Spinal cord (tissue), 10 donors: ENCODE data around the gene ATP6AP1. TPM values are rescaled to one million over a fixed set of nuclear protein-coding genes. Genes with fewer than 3 reads are reported as not detected.

Experiments used
- DNase-seq, 6 donors: peaks; one replicate each; pipeline versions ENCODE4 v3.0.0 to v3.0.0-alpha.2; 2013 to 2015; ENCODE audit warnings: low spot score in 6 of 6, low read depth in 4 of 6
- H3K27ac ChIP-seq: one replicate; pipeline ENCODE4 v1.5.1; 2013; ENCODE audit warnings: low read depth, low read length, control low read depth
- H3K27me3 ChIP-seq: one replicate; pipeline ENCODE4 v1.6.1; 2013; ENCODE audit warnings: low read length; ENCODE audit not compliant: control insufficient read depth, insufficient read depth
- H3K36me3 ChIP-seq: one replicate; pipeline ENCODE4 v1.6.1; 2013; ENCODE audit warnings: low read length; ENCODE audit not compliant: control insufficient read depth, insufficient read depth
- H3K4me1 ChIP-seq: one replicate; pipeline ENCODE4 v1.6.1; 2013; ENCODE audit warnings: low read length; ENCODE audit not compliant: control insufficient read depth, insufficient read depth
- H3K4me3 ChIP-seq: one replicate; pipeline ENCODE4 v1.5.1; 2013; ENCODE audit warnings: low read depth, low read length, control low read depth
- H3K9me3 ChIP-seq: one replicate; pipeline ENCODE4 v1.6.1; 2013; ENCODE audit warnings: low read length; ENCODE audit not compliant: control insufficient read depth, insufficient read depth
- WGBS: methylation state at CpG from one replicate; pipeline ENCODE4 v1.1.5; 2013; ENCODE audit warnings: missing lambda C conversion rate; ENCODE audit not compliant: insufficient coverage; 5-methylcytosine and 5-hydroxymethylcytosine counted together
- polyA plus RNA-seq, 2 donors: library from polyadenylated mRNA; unstranded; fragments of 120-200 nt; gene quantifications; one replicate each; pipeline ENCODE4 v1.2.1, GENCODE V29; 2013; ENCODE audit not compliant: insufficient read length in 2 of 2
- total RNA-seq, 2 donors: library from RNA; depleted of rRNA in 1 of 2; stranded (reverse); fragments of 120-200 nt in 1 of 2; fragments of >200 nt in 1 of 2; gene quantifications; one replicate each; pipeline versions ENCODE4 v1.2.3 to v1.2.4, GENCODE V29; 2013 to 2014
- donor health status: healthy.

Gene ATP6AP1
- total and polyA plus RNA-seq, 4 donors = 62.8 to 208 (median 141) TPM

DNA sequence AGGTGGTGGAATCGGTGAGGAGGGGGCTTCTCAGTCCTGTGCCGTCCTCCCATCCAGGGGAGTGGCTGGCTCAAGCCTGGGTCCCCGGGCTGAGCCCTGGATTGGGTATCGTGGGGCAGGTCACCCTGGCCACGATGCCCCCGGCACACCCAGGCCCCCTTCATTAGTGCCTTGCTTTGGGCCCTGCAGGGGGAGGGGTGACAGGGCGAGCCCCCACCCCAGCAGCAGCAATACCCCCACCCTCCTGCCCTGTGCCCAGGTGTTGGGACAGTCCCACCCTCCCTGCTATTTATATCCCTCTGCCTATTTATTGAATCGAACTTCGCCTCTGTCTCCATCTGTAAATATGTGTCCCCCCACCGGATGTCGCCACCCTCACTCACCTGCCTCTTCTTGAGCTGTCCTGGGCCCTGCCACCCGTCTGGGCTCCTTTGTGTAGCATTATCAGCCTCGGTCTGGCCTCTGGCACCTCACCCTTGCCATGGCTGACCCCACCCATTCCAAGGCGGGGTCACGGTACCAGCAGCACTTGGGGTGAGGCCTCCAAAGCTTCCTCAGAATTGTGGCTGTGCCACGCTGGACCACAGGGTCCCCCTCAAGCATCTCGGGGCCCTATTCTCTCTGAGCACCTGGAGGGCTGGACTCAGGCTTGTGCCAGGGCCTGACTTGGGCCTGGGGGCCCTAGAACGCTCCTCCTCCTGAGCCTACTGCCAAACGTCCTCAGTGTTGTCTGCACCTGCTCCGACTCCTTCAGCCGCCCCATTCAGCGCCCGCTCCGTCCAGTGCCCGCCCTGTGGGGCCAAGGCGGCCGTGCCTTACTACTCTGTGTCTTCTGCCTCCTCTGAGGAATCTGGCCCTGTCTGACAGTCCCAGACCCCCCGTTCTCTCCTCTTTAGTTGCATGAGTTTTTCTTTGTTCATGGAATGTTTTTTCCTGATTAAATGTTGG lies 44.5 kb downstream of the ATP6AP1 start:
- no peaks in the 10 kb centered on the region for H3K9me3 ChIP-seq
- H3K27me3 ChIP-seq = no peaks in the 10 kb centered on the region
- 79% methylated on average over 24 of the region's 28 CpGs for WGBS
- no peak for DNase-seq
- peaks cover 8% of the 10 kb centered on the region for H3K4me1 ChIP-seq
- no peak overlapping the region for H3K4me3 ChIP-seq
- no peak overlapping the region for H3K27ac ChIP-seq
- H3K36me3 ChIP-seq = peaks cover 57% of the 10 kb centered on the region

DNA sequence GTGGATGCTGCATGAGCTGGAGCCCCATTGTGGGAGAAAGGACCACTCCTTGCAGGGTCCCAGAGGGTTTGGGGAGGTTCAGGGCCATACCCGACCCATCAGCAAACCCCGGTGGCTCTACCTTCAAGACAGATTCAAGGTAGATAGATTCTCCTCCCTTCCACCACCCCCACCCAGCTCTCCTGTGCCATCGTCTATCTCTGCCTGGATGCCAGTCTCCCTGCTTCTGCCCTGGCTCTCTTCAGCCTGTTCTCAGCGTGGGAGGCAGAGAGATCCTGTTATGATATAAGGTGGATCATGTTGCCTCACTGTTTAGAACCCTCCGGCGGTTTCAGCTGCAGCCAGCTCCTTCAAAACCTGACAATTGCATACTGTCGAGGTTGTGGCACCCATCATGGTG lies 45.2 kb downstream of the ATP6AP1 start:
- Histone ChIP-seq H3K9me3 (no peaks in the 10 kb centered on the region), H3K4me1 (peaks cover 13% of the 10 kb centered on the region), H3K27ac (no peak overlapping the region), H3K36me3 (peaks cover 50% of the 10 kb centered on the region), H3K27me3 (no peaks in the 10 kb centered on the region), H3K4me3 (no peak overlapping the region)
- no peak for DNase-seq
- 40% methylated on average over 1 of the region's 7 CpGs for WGBS

DNA sequence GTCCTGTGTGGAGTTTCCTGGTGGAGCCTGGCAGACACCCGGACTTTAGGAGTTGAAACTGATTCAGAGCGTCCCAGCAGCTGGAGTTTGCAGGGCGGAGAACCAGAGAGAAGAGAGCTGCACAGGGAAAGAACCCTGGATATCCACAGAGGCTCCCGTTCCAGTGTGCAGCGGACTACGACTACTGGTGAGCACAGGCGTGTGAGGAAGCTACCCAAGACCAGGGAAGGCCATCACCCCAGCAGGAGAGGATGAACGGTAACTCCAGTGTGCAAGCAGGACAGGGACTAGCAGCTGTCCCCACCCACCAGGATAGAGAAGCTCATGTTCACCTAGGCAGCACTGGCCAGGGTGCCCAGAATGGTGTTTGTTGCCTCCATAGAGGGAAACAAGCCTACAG lies 48.3 kb downstream of the ATP6AP1 start:
- Histone ChIP-seq H3K27ac (no peak overlapping the region), H3K4me3 (no peak overlapping the region), H3K36me3 (peaks cover 18% of the 10 kb centered on the region), H3K9me3 (no peaks in the 10 kb centered on the region), H3K27me3 (no peaks in the 10 kb centered on the region), H3K4me1 (peaks cover 21% of the 10 kb centered on the region)
- DNase-seq = no peak
- 76% methylated on average over 7 of the region's 8 CpGs for WGBS

DNA sequence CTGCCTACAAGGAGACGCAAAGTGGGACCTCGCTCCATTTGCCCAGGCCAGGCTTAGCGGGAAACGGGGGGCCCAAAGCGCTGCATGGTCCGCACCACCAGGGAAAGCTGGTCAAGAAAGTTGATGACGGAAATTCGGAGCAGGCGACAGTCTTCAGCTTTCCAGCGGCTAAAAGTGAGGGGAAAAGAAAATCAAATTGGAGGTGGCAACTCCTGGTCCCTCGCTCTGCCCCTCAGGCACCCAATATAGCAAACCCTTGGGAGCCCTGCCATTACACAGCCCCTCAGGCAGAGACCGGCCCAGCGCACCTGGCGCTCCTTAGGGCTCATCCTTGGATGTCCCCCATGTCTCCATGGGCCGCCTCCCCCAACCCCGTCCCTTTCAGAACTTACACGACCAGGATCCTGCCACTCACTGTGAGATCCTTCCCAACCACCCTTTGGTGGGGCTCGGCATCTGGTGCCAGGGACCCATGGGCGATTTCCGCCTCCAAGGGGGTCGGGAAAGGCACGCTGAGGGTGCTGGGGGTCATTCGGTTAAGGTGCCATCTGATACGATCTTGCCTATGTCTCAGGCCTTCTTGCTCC lies 49.5 kb downstream of the ATP6AP1 start:
- H3K27ac ChIP-seq = no peak overlapping the region
- peaks cover 11% of the 10 kb centered on the region for H3K36me3 ChIP-seq

DNA sequence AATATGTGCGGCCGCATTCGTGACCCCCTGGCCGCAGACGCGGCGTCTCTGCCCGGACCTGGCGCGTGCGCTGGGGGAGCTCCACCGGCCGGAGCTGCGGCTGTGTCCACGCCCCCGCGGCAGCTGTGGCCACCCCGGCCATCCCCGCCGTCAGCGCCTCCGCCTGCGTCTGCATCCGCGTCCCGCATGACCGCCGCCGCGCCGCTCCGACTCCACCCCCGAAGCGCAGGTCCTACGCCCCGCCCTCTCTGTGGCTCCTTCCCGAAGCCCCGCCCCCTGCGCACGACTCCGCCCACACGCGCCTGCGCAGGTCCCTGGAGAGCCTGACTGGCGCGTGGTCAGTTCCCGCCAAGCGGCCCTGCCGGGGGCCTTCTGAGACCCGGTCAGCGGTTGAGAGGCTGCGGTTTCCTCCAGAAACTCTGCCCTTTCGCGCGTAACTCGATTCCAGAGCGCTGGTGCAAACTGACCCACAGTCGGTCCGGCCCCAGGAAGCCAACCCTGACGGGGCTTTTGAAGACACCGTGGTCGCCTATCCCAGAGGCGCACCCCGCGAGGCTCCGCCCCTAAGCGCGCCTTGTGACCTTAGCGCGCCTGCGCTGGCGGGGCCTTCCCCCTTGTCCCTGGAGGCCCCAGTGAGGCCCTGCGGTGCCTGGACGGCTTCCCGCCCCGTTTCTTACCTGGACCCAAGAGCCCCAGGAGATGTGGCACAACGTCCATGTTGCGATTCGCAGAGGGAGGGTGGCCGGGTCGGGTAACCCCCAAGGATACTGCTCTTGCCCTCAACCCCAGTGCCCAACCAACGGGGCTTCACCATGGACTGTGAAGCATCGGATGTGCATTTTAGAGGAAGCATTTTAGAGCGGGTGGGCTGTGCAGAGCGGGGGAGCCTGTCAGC lies 50.5 kb downstream of the ATP6AP1 start, which contains the start of gene LAGE3:
Gene LAGE3, minus strand, starts transcription at position 554 of the 895 bp plus-strand sequence. Its CDS starts 366 bp downstream, at position 188.
- Histone ChIP-seq H3K27me3 (no peaks in the 10 kb centered on the region), H3K27ac (peak within 1 kb of the TSS; percentile 25), H3K4me3 (peak within 1 kb of the TSS; percentile 44), H3K9me3 (no peaks in the 10 kb centered on the region), H3K36me3 (peaks cover 8% of the 10 kb centered on the region), H3K4me1 (peaks cover 21% of the 10 kb centered on the region)
- 31% methylated on average over 85 of the region's 85 CpGs for WGBS
- peak; percentile 56 to 95 (median 68) for DNase-seq

More for the DNA sequence above, 49.5 kb downstream of the ATP6AP1 start:
- peaks cover 21% of the 10 kb centered on the region for H3K4me1 ChIP-seq
- H3K27me3 ChIP-seq = no peaks in the 10 kb centered on the region
- peak overlapping the region; percentile 44 for H3K4me3 ChIP-seq
- peak in 1 of 6 donors; percentile 5 for DNase-seq
- 64% methylated on average over 20 of the region's 24 CpGs for WGBS
- no peaks in the 10 kb centered on the region for H3K9me3 ChIP-seq

DNA sequence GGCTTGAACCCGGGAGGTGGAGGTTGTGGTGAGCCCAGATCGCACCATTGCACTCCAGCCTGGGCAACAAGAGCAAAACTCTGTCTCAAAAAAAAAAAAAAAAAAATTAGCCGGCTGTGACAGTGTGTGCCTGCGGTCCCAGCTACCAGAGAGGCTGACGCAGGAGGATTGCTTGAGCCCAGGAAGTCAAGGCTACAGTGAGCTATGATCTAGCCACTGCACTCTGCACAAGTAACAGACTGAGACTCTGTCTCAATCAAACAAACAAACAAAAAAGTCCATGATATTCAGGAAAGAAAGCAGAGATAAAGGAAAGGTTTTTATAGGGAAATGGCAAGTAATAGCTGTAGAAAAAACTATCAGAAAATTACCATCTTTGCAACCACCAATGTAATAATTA lies 52.7 kb downstream of the ATP6AP1 start:
- no peak for DNase-seq
- Histone ChIP-seq H3K4me1 (peaks cover 39% of the 10 kb centered on the region), H3K36me3 (peaks cover 20% of the 10 kb centered on the region), H3K27me3 (no peaks in the 10 kb centered on the region), H3K4me3 (no peak overlapping the region), H3K9me3 (no peaks in the 10 kb centered on the region), H3K27ac (no peak overlapping the region)
- 92% methylated on average over 2 of the region's 5 CpGs for WGBS

DNA sequence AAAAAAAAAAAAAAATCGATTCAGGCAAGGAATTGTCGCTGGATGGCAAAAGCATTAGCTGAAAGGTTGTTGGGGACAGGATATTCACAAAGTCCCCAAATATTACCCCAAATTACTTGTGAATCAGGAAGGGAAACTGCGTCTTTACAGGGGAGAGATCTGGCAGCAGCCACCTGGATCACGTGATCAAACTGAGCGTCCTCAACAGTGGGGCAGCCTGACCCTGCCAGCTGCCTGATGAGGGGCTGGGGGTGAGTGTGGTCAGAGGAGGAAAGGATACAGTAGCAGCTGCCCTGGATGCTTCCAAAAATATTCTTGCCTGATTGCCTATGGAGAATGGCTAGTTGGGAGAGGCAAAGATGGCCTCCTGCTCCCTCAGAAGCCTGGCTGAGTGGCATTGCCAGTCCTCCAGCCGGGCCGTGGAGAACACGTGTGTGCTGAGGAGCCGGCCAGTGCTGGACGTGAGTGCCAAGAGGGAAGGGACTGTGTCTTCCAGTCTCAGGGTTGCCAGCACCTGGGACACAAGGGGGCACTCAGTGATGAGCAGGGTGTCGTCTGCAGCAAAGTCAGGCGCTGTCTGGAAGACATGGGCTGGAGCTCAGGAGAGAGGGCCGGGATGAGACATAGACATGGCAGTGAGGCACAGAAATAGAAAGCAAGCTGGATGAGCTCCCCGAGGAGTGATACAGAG lies 53.6 kb downstream of the ATP6AP1 start:
- peaks cover 20% of the 10 kb centered on the region for H3K36me3 ChIP-seq
- H3K9me3 ChIP-seq = no peaks in the 10 kb centered on the region
- no peaks in the 10 kb centered on the region for H3K27me3 ChIP-seq
- H3K27ac ChIP-seq = no peak overlapping the region
- peaks cover 38% of the 10 kb centered on the region for H3K4me1 ChIP-seq
- H3K4me3 ChIP-seq = no peak overlapping the region
- no peak for DNase-seq
- 64% methylated on average over 12 of the region's 14 CpGs for WGBS

DNA sequence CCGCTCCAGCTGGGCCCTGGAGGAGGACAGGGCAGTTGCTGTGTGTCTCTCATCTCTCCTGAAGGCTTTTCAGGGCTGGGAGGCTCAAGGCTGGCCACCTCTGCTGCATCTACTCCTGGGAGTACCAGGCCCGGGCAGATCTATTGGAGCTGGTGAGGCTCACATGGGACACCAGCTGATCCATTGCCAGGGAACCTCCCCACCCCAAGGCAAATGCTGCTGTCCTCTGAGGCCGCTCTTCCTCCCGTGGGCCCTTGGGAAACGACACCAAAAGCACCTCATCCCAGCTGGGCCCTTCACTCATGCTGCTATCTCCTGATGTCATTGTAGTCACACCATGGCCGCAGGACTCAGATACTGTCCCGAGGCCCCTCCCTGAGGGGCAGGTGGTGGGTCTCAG lies 54.3 kb downstream of the ATP6AP1 start:
- peaks cover 42% of the 10 kb centered on the region for H3K4me1 ChIP-seq
- no peak for DNase-seq
- H3K9me3 ChIP-seq = no peaks in the 10 kb centered on the region
- H3K27me3 ChIP-seq = no peaks in the 10 kb centered on the region
- H3K36me3 ChIP-seq = peaks cover 24% of the 10 kb centered on the region
- 69% methylated on average over 7 of the region's 7 CpGs for WGBS
- H3K27ac ChIP-seq = no peak overlapping the region
- no peak overlapping the region for H3K4me3 ChIP-seq

DNA sequence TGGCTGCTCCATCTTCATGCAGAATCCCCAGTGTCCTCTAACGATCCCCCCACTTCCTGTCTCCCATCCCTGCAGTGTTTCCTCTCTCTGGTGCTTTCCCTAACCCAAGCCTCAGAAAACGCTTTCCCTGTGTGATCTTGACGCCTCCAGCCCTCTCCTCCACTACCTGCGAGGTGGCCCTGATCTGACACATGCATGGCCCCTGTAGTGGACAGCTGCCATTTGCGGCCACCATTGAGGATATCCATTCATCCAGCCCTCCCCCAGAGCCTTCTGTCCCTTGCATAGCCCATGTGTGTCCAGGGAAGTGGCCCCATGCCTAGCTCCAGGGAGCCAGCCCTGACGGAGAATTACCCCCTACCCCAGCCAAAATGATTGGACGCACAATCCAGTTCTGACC lies 54.8 kb downstream of the ATP6AP1 start:
- Histone ChIP-seq H3K27me3 (no peaks in the 10 kb centered on the region), H3K4me1 (peaks cover 36% of the 10 kb centered on the region), H3K9me3 (no peaks in the 10 kb centered on the region), H3K36me3 (peaks cover 30% of the 10 kb centered on the region), H3K27ac (no peak overlapping the region), H3K4me3 (no peak overlapping the region)
- DNase-seq = no peak
- 63% methylated on average over 6 of the region's 7 CpGs for WGBS
